ENCODE measurements around the gene VWA3A. TPM values are rescaled to one million over a fixed set of nuclear protein-coding genes. Genes with fewer than 3 reads are reported as not detected.
A peak's percentile ranks its signal among the peaks of the same experiment; 100 is the strongest.

VWA3A gene
- total and polyA plus RNA-seq, 2 of the 8 experiments (the other 6 are each of a cell fraction or from before 2014, with no cell fraction given) = 0.05 TPM; not detected in 1

GRCh38 chr16:22190776-22191531 is 98.6 kb downstream of the VWA3A start (continued):
- TF ChIP-seq SRF (IDR thresholded peaks at IDR 0.05; ENCODE audit: low read depth, low read length) (peak; percentile 73), YY1 (IDR thresholded peaks at IDR 0.05; ENCODE audit: low read depth, low read length) (no peak), CREB1 (IDR thresholded peaks at IDR 0.05) (peak; percentile 86), KDM4A (IDR thresholded peaks at IDR 0.05; ENCODE audit: low read depth, low read length, severe bottlenecking) (peak; percentile 19), TBP (IDR thresholded peaks at IDR 0.05; ENCODE audit: low read depth, low read length) (peak; percentile 55), TAF1 (IDR thresholded peaks at IDR 0.05; ENCODE audit: low read depth, low read length) (peak; percentile 34; the same call in 1 of the 2 replicates), PHF8 (conservative IDR thresholded peaks at IDR 0.05; ENCODE audit: low read depth, low read length) (0 out of 2 replicates have a peak, but pooled peaks have one; percentile 33)

Data from H1 (cell line).